Measurements from ENCODE around the gene ERO1B. TPM values are rescaled to one million over a fixed set of nuclear protein-coding genes. Genes with fewer than 3 reads are reported as not detected.

The ERO1B gene
- total RNA-seq, 1 donor from 2014 or later = 11.9 TPM

GRCh38 chr1:236273358-236273757 is 8.4 kb downstream of the ERO1B start:
- no peak for TF ChIP-seq CTCF (IDR thresholded peaks at IDR 0.05; ENCODE audit: insufficient read depth, low read length, poor library complexity, severe bottlenecking)
- no peak for DNase-seq (ENCODE audit: low read depth)
- no peaks in the 10 kb centered on the region for H3K36me3 ChIP-seq (ENCODE audit: control insufficient read depth, insufficient read depth, low read length)
- no peak overlapping the region for H3K4me3 ChIP-seq (ENCODE audit: low read depth, low read length)
- H3K27me3 ChIP-seq (ENCODE audit: control insufficient read depth, insufficient read depth, low read length) = no peaks in the 10 kb centered on the region

GRCh38 chr1:236269439-236269838 is 12.3 kb downstream of the ERO1B start:
- Histone ChIP-seq H3K27me3 (ENCODE audit: control insufficient read depth, insufficient read depth, low read length) (no peaks in the 10 kb centered on the region), H3K36me3 (ENCODE audit: control insufficient read depth, insufficient read depth, low read length) (no peaks in the 10 kb centered on the region), H3K4me3 (ENCODE audit: low read depth, low read length) (no peak overlapping the region)
- no peak for TF ChIP-seq CTCF (IDR thresholded peaks at IDR 0.05; ENCODE audit: insufficient read depth, low read length, poor library complexity, severe bottlenecking)
- no peak for DNase-seq (ENCODE audit: low read depth)

GRCh38 chr1:236261898-236262297 is 19.9 kb downstream of the ERO1B start:
- DNase-seq (ENCODE audit: low read depth) = no peak
- H3K36me3 ChIP-seq (ENCODE audit: control insufficient read depth, insufficient read depth, low read length) = no peaks in the 10 kb centered on the region
- no peak for TF ChIP-seq CTCF (IDR thresholded peaks at IDR 0.05; ENCODE audit: insufficient read depth, low read length, poor library complexity, severe bottlenecking)
- H3K4me3 ChIP-seq (ENCODE audit: low read depth, low read length) = no peak overlapping the region
- no peaks in the 10 kb centered on the region for H3K27me3 ChIP-seq (ENCODE audit: control insufficient read depth, insufficient read depth, low read length)

- Histone ChIP-seq H3K27me3 (ENCODE audit: control insufficient read depth, insufficient read depth, low read length) (no peaks in the 10 kb centered on the region), H3K36me3 (ENCODE audit: control insufficient read depth, insufficient read depth, low read length) (no peaks in the 10 kb centered on the region), H3K4me3 (ENCODE audit: low read depth, low read length) (no peak overlapping the region)
- DNase-seq (ENCODE audit: low read depth) = no peak
- no peak for TF ChIP-seq CTCF (IDR thresholded peaks at IDR 0.05; ENCODE audit: insufficient read depth, low read length, poor library complexity, severe bottlenecking)
These were observed 20.7 kb downstream of the ERO1B start for GRCh38 chr1:236261033-236261432.

- DNase-seq (ENCODE audit: low read depth) = no peak
- Histone ChIP-seq H3K36me3 (ENCODE audit: control insufficient read depth, insufficient read depth, low read length) (no peaks in the 10 kb centered on the region), H3K27me3 (ENCODE audit: control insufficient read depth, insufficient read depth, low read length) (no peaks in the 10 kb centered on the region), H3K4me3 (ENCODE audit: low read depth, low read length) (no peak overlapping the region)
- TF ChIP-seq CTCF (IDR thresholded peaks at IDR 0.05; ENCODE audit: insufficient read depth, low read length, poor library complexity, severe bottlenecking) = no peak
These were observed 22.7 kb downstream of the ERO1B start for GRCh38 chr1:236259043-236259442.

GRCh38 chr1:236258114-236258622 is 23.6 kb downstream of the ERO1B start:
- H3K27me3 ChIP-seq (ENCODE audit: control insufficient read depth, insufficient read depth, low read length) = no peaks in the 10 kb centered on the region
- TF ChIP-seq CTCF (IDR thresholded peaks at IDR 0.05; ENCODE audit: insufficient read depth, low read length, poor library complexity, severe bottlenecking) = no peak
- DNase-seq (ENCODE audit: low read depth) = no peak
- H3K36me3 ChIP-seq (ENCODE audit: control insufficient read depth, insufficient read depth, low read length) = no peaks in the 10 kb centered on the region
- no peak overlapping the region for H3K4me3 ChIP-seq (ENCODE audit: low read depth, low read length)
